Endothelial cell of umbilical vein (primary cell): ENCODE measurements around the gene RBM20. TPM values are rescaled to one million over a fixed set of nuclear protein-coding genes. Genes with fewer than 3 reads are reported as not detected.

ENCODE experiments used
- BruUV-seq: library from RNA; stranded (reverse); fragments of 400-500 nt; replicated peaks from 2 replicates; lab custom pipeline; 2021; lab: Mats Ljungman, UMichigan
- CTCF ChIA-PET: fragments of 300-600, 350-600 bp; sonication (Branson Sonifier 250); formaldehyde crosslinking; loops from one replicate; lab custom pipeline; 2021; ENCODE audit warnings: antibody characterized with exemption, inconsistent platforms; lab: Charles Lee
- POLR2A ChIA-PET: fragments of 300-600, 350-600 bp; sonication (Branson Sonifier 250); formaldehyde crosslinking; loops from one replicate; lab custom pipeline; 2021; ENCODE audit warnings: antibody characterized with exemption, inconsistent platforms; lab: Charles Lee
- DNase-seq: peaks from one replicate; pipeline ENCODE4 v3.0.0-alpha.2; 2011; ENCODE audit warnings: low read depth, low spot score
- FAIRE-seq: peaks from 2 replicates; lab custom pipeline; 2011; peaks lifted over from hg19 to GRCh38; lab: Jason Lieb, UNC
- H2AFZ ChIP-seq: 2 replicates; pipeline ENCODE4 v1.6.0; 2012; ENCODE audit warnings: low read depth, low read length, control low read depth, inconsistent platforms
- H3K27ac ChIP-seq: 2 replicates; pipeline ENCODE4 v1.5.1; 2011; ENCODE audit warnings: low read depth, mild to moderate bottlenecking, control low read depth, low read length, moderate library complexity; ENCODE audit not compliant: insufficient read depth
- H3K27me3 ChIP-seq, 2 experiments: 2 replicates each; pipeline versions ENCODE4 v1.6.0 to v1.6.1; 2011; ENCODE audit warnings: low read length in 2 of 2, mixed read lengths in 1 of 2; ENCODE audit not compliant: control insufficient read depth in 2 of 2, insufficient read depth in 2 of 2
- H3K36me3 ChIP-seq, 2 experiments: 2 replicates in 1 of 2; 3 replicates in 1 of 2; pipeline ENCODE4 v1.5.1; 2011; ENCODE audit warnings: low read length in 2 of 2, mild to moderate bottlenecking in 1 of 2, moderate library complexity in 1 of 2; ENCODE audit not compliant: control insufficient read depth in 2 of 2, insufficient read depth in 2 of 2; ENCODE audit errors: extremely low read depth in 1 of 2
- H3K4me1 ChIP-seq: 3 replicates; pipeline ENCODE4 v1.5.1; 2011; ENCODE audit warnings: mild to moderate bottlenecking, low read length; ENCODE audit not compliant: control insufficient read depth, insufficient read depth; ENCODE audit errors: extremely low read depth
- H3K4me2 ChIP-seq: 2 replicates; pipeline ENCODE4 v1.6.1; 2011; ENCODE audit warnings: low read length, control low read depth, mixed read lengths; ENCODE audit not compliant: insufficient read depth
- H3K4me3 ChIP-seq, 3 experiments: fragments of 200-600 bp in 1 of 3; sonication (generic), shearing (Covaris generic) in 1 of 3; replicated peaks in 1 of 3; 2 replicates each; pipeline ENCODE4 v1.5.1; 2011 to 2016; ENCODE audit warnings: control low read depth in 3 of 3, low read length in 3 of 3, mild to moderate bottlenecking in 2 of 3, inconsistent platforms in 1 of 3, low read depth in 1 of 3, moderate library complexity in 1 of 3; ENCODE audit not compliant: insufficient read depth in 1 of 3
- H3K79me2 ChIP-seq: 2 replicates; pipeline ENCODE4 v1.6.0; 2012; ENCODE audit warnings: low read length, inconsistent platforms; ENCODE audit not compliant: control insufficient read depth, insufficient read depth
- H3K9ac ChIP-seq: replicated peaks from 2 replicates; pipeline ENCODE3; 2011; ENCODE audit warnings: low read length, control low read depth; ENCODE audit not compliant: insufficient read depth; ENCODE audit errors: extremely low read depth
- H3K9me1 ChIP-seq: replicated peaks from 3 replicates; pipeline ENCODE4 v1.6.0; 2011; ENCODE audit warnings: mild to moderate bottlenecking, low read length; ENCODE audit not compliant: control insufficient read depth, insufficient read depth; ENCODE audit errors: extremely low read depth
- H3K9me3 ChIP-seq: replicated peaks from 2 replicates; pipeline ENCODE4 v1.5.1; 2012; ENCODE audit warnings: low read length, inconsistent platforms; ENCODE audit not compliant: control insufficient read depth, insufficient read depth
- H4K20me1 ChIP-seq: replicated peaks from 2 replicates; pipeline ENCODE3; 2011; ENCODE audit warnings: mild to moderate bottlenecking, low read length; ENCODE audit not compliant: control insufficient read depth, insufficient read depth; ENCODE audit errors: extremely low read depth
- GATA2 ChIP-seq: IDR thresholded peaks from 2 replicates; pipeline ENCODE4 v1.7.0; 2011; ENCODE audit warnings: low read depth, mild to moderate bottlenecking, moderate library complexity, mixed read lengths, low read length; ENCODE audit not compliant: insufficient read length, insufficient read depth
- MAX ChIP-seq: IDR thresholded peaks from 2 replicates; pipeline ENCODE4 v1.6.1; 2011; ENCODE audit not compliant: insufficient read depth, insufficient read length
- POLR2A ChIP-seq: IDR thresholded peaks from 2 replicates; pipeline ENCODE4 v1.6.1; 2012; ENCODE audit warnings: low read depth, mild to moderate bottlenecking, control low read depth, low read length
- POLR2AphosphoS5 ChIP-seq: IDR thresholded peaks from 2 replicates; pipeline ENCODE4 v1.6.1; 2012; ENCODE audit warnings: low read depth, mild to moderate bottlenecking, control low read depth, low read length, moderate library complexity; ENCODE audit not compliant: insufficient read depth
- dilution Hi-C: fragments of 300-500 bp; cut with MboI; formaldehyde crosslinking; loops from one replicate; pipeline ENCODE4 v1.15.0; 2019; ENCODE audit warnings: low sequenced_read_pairs; ENCODE audit not compliant: extremely low pct_ligation_motif_present
- intact Hi-C: fragments of 100-400 bp; cut with micrococcal nuclease; formaldehyde crosslinking; loops from one replicate; pipeline ENCODE4 v1.10.0; 2022
- polyA plus RNA-seq, 4 experiments: library from polyadenylated mRNA; depleted of rRNA in 3 of 4; stranded (reverse) in 3 of 4; unstranded in 1 of 4; fragments of >200 nt; gene quantifications; 2 replicates each; pipeline versions ENCODE4 v1.2.1 to v1.2.3, GENCODE V29; 2011 to 2012; ENCODE audit warnings: missing spikeins in 1 of 4
- total RNA-seq: library from RNA; stranded (reverse); gene quantifications from 2 replicates; pipeline ENCODE4 v1.2.3, GENCODE V29; 2021
- TF ChIP-seq, protein P1 (sequence below), 2 donors: IDR thresholded peaks; 1 replicate in 1 of 2; 2 replicates in 1 of 2; pipeline ENCODE4 v1.5.1; 2011; ENCODE audit warnings: low read length in 2 of 2, mild to moderate bottlenecking in 2 of 2, moderate library complexity in 2 of 2, control low read depth in 1 of 2, inconsistent platforms in 1 of 2, low read depth in 1 of 2; ENCODE audit not compliant: insufficient read depth in 1 of 2; ENCODE audit errors: extremely low read depth in 1 of 2

The RBM20 gene
- total and polyA plus RNA-seq, 2 donors (not counting 3 experiments of a cell fraction or from before 2014, with no cell fraction given): 0.04 TPM; not detected in 1

DNA sequence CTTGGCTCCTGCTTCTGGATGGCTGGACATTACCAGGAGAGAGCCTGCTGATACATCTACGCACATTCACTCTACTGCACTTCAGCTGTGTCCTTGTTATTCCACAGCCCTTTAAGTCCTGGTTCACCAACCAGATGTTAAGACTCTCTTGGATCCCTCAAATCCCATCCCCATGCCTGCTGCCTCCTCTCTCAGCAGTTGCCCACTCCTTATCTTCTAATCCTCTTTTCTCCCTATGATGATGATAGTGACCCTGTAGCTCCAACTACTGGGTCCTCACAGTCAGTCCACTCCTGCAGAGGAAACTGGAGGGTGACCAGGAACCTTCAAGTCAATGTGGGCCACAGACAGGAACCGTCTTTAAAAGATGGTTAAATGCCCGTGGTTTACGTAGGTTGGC is 131.3 kb downstream of the RBM20 start:
- H3K27ac ChIP-seq: no peak overlapping the region

More for the DNA sequence above, 131.3 kb downstream of the RBM20 start:
- FAIRE-seq: no peak
- peaks cover 0 to 9% of the 10 kb centered on the region in 2 experiments for H3K27me3 ChIP-seq
- intact Hi-C loops: loop anchor here (5.0 kb wide), 1 partner anchor 87 kb away; no protein-coding TSS in a partner anchor
- H3K4me3 ChIP-seq: no peak overlapping the region
- ChIA-PET CTCF (no interaction called here), POLR2A (no interaction called here)
- no peaks in the 10 kb centered on the region for H3K9me1 ChIP-seq
- peaks cover 6% of the 10 kb centered on the region for H3K4me1 ChIP-seq
- dilution Hi-C loops: no loop called here
- H4K20me1 ChIP-seq: no peaks in the 10 kb centered on the region
- TF ChIP-seq GATA2: no peak
- no peak for TF ChIP-seq MAX
- no peak for TF ChIP-seq POLR2AphosphoS5
- TF ChIP-seq, protein P1, sequence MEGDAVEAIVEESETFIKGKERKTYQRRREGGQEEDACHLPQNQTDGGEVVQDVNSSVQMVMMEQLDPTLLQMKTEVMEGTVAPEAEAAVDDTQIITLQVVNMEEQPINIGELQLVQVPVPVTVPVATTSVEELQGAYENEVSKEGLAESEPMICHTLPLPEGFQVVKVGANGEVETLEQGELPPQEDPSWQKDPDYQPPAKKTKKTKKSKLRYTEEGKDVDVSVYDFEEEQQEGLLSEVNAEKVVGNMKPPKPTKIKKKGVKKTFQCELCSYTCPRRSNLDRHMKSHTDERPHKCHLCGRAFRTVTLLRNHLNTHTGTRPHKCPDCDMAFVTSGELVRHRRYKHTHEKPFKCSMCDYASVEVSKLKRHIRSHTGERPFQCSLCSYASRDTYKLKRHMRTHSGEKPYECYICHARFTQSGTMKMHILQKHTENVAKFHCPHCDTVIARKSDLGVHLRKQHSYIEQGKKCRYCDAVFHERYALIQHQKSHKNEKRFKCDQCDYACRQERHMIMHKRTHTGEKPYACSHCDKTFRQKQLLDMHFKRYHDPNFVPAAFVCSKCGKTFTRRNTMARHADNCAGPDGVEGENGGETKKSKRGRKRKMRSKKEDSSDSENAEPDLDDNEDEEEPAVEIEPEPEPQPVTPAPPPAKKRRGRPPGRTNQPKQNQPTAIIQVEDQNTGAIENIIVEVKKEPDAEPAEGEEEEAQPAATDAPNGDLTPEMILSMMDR (IDR thresholded peaks at IDR 0.05; ENCODE audit: extremely low read depth in 1 of 2, insufficient read depth in 1 of 2, low read depth in 1 of 2, low read length in 2 of 2): no peak
- TF ChIP-seq POLR2A: no peak
- H3K9me3 ChIP-seq: no peaks in the 10 kb centered on the region
- no peak overlapping the region for H2AFZ ChIP-seq
- H3K79me2 ChIP-seq: no peaks in the 10 kb centered on the region
- no peak for DNase-seq
- H3K9ac ChIP-seq: no peak overlapping the region
- H3K4me2 ChIP-seq: no peak overlapping the region
- no TSS peak for BruUV-seq
- no peaks in the 10 kb centered on the region for H3K36me3 ChIP-seq
